HepG2 (cell line): Measurements from ENCODE around the gene TEX12. TPM values are rescaled to one million over a fixed set of nuclear protein-coding genes. Genes with fewer than 3 reads are reported as not detected.

Experiments used
- ATAC-seq: fragments of 200-7000 bp; cut with Tn5 transposase; 3 replicates; pipeline ENCODE4 v1.9.1; 2020; ENCODE audit warnings: mild to moderate bottlenecking, moderate library complexity
- BruUV-seq: library from RNA; stranded (reverse); fragments of 400-500 nt; replicated peaks from 2 replicates; lab custom pipeline; 2021; lab: Mats Ljungman, UMichigan
- CTCF ChIA-PET: fragments of 300-600 bp; formaldehyde crosslinking; extraction: SDS; loops from one replicate; lab custom pipeline; 2021; ENCODE audit warnings: low total read pairs, inconsistent platforms, low intra/inter-chr PET ratio; lab: Yijun Ruan, JAX
- POLR2A ChIA-PET: fragments of 350-600 bp; sonication (Branson Sonifier 250); formaldehyde crosslinking; loops from one replicate; lab custom pipeline; 2020; ENCODE audit warnings: antibody characterized with exemption, inconsistent platforms; lab: Yijun Ruan, JAX
- DNase-seq: peaks from one replicate; pipeline ENCODE4 v3.0.0-alpha.2; 2015; ENCODE audit warnings: low spot score
- FAIRE-seq: peaks from 3 replicates; lab custom pipeline; 2011; peaks lifted over from hg19 to GRCh38; lab: Jason Lieb, UNC
- H2AFZ ChIP-seq: one replicate; pipeline ENCODE4 v1.6.1; 2011; ENCODE audit warnings: low read length, inconsistent platforms
- H3K27ac ChIP-seq: fragments of 300-600 bp; 3 replicates; pipeline ENCODE4 v1.8.0; 2011; ENCODE audit warnings: mixed run types, mild to moderate bottlenecking, mixed read lengths, low read length, inconsistent platforms; ENCODE audit not compliant: insufficient read depth; ENCODE audit errors: extremely low read length
- H3K27me3 ChIP-seq, 2 experiments: fragments of 200-600 bp in 1 of 2; 2 replicates in 1 of 2; 3 replicates in 1 of 2; pipeline versions ENCODE4 v1.6.0 to v1.8.0; 2011; ENCODE audit warnings: low read length in 2 of 2, mild to moderate bottlenecking in 2 of 2, moderate library complexity in 2 of 2, inconsistent platforms in 1 of 2; ENCODE audit not compliant: insufficient read depth in 2 of 2, control insufficient read depth in 1 of 2
- H3K36me3 ChIP-seq, 2 experiments: fragments of 200-600 bp in 1 of 2; replicated peaks in 1 of 2; 2 replicates in 1 of 2; 3 replicates in 1 of 2; pipeline versions ENCODE4 v1.5.1 to v1.8.0; 2011; ENCODE audit warnings: low read length in 2 of 2, inconsistent platforms in 1 of 2; ENCODE audit not compliant: insufficient read depth in 2 of 2, control insufficient read depth in 1 of 2
- H3K4me1 ChIP-seq: 2 replicates; pipeline ENCODE4 v1.5.1; 2012; ENCODE audit warnings: low read length, inconsistent platforms; ENCODE audit not compliant: insufficient read depth
- H3K4me2 ChIP-seq: 2 replicates; pipeline ENCODE4 v1.6.0; 2011; ENCODE audit warnings: low read depth, low read length, inconsistent platforms
- H3K4me3 ChIP-seq, 3 experiments: fragments of 200-600 bp in 1 of 3; sonication (generic), shearing (Covaris generic) in 1 of 3; replicated peaks in 1 of 3; 2 replicates each; pipeline ENCODE4 v1.5.1; 2011 to 2016; ENCODE audit warnings: low read length in 3 of 3, inconsistent platforms in 2 of 3, low read depth in 2 of 3, mild to moderate bottlenecking in 2 of 3, control low read depth in 1 of 3, mixed read lengths in 1 of 3; ENCODE audit not compliant: insufficient read depth in 1 of 3
- H3K79me2 ChIP-seq: one replicate; pipeline ENCODE4 v1.6.1; 2011; ENCODE audit warnings: low read length, inconsistent platforms; ENCODE audit not compliant: insufficient read depth
- H3K9ac ChIP-seq: 2 replicates; pipeline ENCODE4 v1.6.0; 2011; ENCODE audit warnings: mild to moderate bottlenecking, low read depth, low read length, inconsistent platforms; ENCODE audit not compliant: insufficient read depth
- H3K9me3 ChIP-seq: 2 replicates; pipeline ENCODE4 v1.5.1; 2012; ENCODE audit warnings: mild to moderate bottlenecking, low read length
- H4K20me1 ChIP-seq: 2 replicates; pipeline ENCODE4 v1.6.0; 2011; ENCODE audit warnings: inconsistent platforms, mild to moderate bottlenecking, low read length, moderate library complexity; ENCODE audit not compliant: insufficient read depth
- GFI1 ChIP-seq: sonication (generic); formaldehyde crosslinking; IDR thresholded peaks from 2 replicates; pipeline ENCODE4 v1.5.0; 2020; ENCODE audit warnings: missing genetic modification reagents, mild to moderate bottlenecking, borderline replicate concordance
- PCBP1 ChIP-seq: fragments of 200-400 bp; formaldehyde crosslinking; IDR thresholded peaks from 2 replicates; pipeline ENCODE4 v1.6.1; 2017; ENCODE audit warnings: mild to moderate bottlenecking, low read depth, low read length, borderline replicate concordance
- SIN3A ChIP-seq: IDR thresholded peaks from 2 replicates; pipeline ENCODE4 v1.6.1; 2011; ENCODE audit warnings: low read depth, mild to moderate bottlenecking, control low read depth, low read length, borderline replicate concordance
- SRF ChIP-seq: IDR thresholded peaks from 2 replicates; pipeline ENCODE4 v1.6.1; 2011; ENCODE audit warnings: mild to moderate bottlenecking, low read depth, low read length, moderate library complexity
- TARDBP ChIP-seq: sonication (generic); formaldehyde crosslinking; IDR thresholded peaks from 2 replicates; pipeline ENCODE4 v1.8.0; 2022; ENCODE audit warnings: mild to moderate bottlenecking, missing genetic modification reagents
- ZFP1 ChIP-seq: IDR thresholded peaks from 2 replicates; pipeline ENCODE4 v1.6.1; 2016
- ZNF350 ChIP-seq: sonication (generic); formaldehyde crosslinking; IDR thresholded peaks from 2 replicates; pipeline ENCODE4 v1.4.0; 2020; ENCODE audit warnings: mild to moderate bottlenecking, low read depth, missing genetic modification reagents, borderline replicate concordance
- WGBS: methylation state at CpG from one replicate; pipeline ENCODE4 v1.1.6; 2017; ENCODE audit warnings: low lambda C conversion rate; 5-methylcytosine and 5-hydroxymethylcytosine counted together
- in situ Hi-C: cut with HindIII; loops from 2 replicates; pipeline ENCODE4 v1.10.0; 2017; ENCODE audit warnings: low pct_unique_long_range_greater_than_20kb; ENCODE audit not compliant: extremely low pct_ligation_motif_present
- intact Hi-C: fragments of 100-400 bp; cut with micrococcal nuclease; formaldehyde crosslinking; loops from one replicate; pipeline ENCODE4 v1.10.0; 2022; ENCODE audit not compliant: unreplicated experiment
- polyA plus RNA-seq, 8 experiments: library from polyadenylated mRNA; depleted of rRNA in 3 of 8; stranded (reverse) in 7 of 8; unstranded in 1 of 8; fragments of >200 nt; fragmentation: Illumina TruSeq in 4 of 8; extraction: Trizol in 4 of 8; gene quantifications; 2 replicates each; pipeline versions ENCODE4 v1.2.1 to v1.2.3, GENCODE V29; 2011 to 2016; ENCODE audit warnings: low read depth in 4 of 8, missing spikeins in 1 of 8, mixed read lengths in 1 of 8; ENCODE audit not compliant: insufficient read depth in 1 of 8
- total RNA-seq, 5 experiments: library from RNA; depleted of rRNA; stranded (reverse); fragments of >200 nt; fragmentation: Illumina TruSeq; extraction: Trizol; gene quantifications; 2 replicates each; pipeline ENCODE4 v1.2.3, GENCODE V29; 2016; ENCODE audit warnings: low read depth in 1 of 5
- TF ChIP-seq, protein P1 (sequence below): sonication (generic); formaldehyde crosslinking; IDR thresholded peaks from 2 replicates; pipeline ENCODE4 v1.8.0; 2022; ENCODE audit warnings: missing genetic modification reagents, mild to moderate bottlenecking, moderate library complexity, borderline replicate concordance
- TF ChIP-seq, protein P2 (sequence below): sonication (generic); formaldehyde crosslinking; IDR thresholded peaks from 2 replicates; pipeline ENCODE4 v1.8.0; 2022; ENCODE audit warnings: mild to moderate bottlenecking, missing genetic modification reagents; ENCODE audit not compliant: insufficient replicate concordance

TEX12 gene
- total and polyA plus RNA-seq, 2 of the 13 experiments (the other 11 are each of a cell fraction or from before 2014, with no cell fraction given), result not detected

DNA sequence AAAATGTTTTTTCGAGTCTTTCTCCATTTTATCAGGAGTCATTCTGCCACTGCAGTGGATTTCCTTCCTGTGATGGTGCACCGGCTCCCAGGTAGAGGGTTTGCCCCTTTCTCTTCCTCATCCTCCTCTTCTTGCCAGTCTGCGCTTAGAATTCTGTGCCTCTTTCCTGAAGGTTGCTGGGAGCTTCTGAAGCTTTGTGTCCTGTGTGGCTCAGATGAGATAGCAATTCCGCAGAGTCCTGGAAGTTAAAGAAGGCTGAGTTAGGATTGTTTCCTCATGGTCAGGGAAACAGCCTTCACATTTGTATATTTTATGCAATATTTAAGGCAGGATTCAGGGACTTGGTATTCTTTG is 8.4 kb downstream of the TEX12 start:
- TF ChIP-seq, protein P1, sequence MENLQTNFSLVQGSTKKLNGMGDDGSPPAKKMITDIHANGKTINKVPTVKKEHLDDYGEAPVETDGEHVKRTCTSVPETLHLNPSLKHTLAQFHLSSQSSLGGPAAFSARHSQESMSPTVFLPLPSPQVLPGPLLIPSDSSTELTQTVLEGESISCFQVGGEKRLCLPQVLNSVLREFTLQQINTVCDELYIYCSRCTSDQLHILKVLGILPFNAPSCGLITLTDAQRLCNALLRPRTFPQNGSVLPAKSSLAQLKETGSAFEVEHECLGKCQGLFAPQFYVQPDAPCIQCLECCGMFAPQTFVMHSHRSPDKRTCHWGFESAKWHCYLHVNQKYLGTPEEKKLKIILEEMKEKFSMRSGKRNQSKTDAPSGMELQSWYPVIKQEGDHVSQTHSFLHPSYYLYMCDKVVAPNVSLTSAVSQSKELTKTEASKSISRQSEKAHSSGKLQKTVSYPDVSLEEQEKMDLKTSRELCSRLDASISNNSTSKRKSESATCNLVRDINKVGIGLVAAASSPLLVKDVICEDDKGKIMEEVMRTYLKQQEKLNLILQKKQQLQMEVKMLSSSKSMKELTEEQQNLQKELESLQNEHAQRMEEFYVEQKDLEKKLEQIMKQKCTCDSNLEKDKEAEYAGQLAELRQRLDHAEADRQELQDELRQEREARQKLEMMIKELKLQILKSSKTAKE (CRISPR knock-in tag), result no peak
- TF ChIP-seq SIN3A (no peak), PCBP1 (no peak), SRF (no peak), ZFP1 (CRISPR knock-in tag) (no peak), TARDBP (no peak), GFI1 (no peak), ZNF350 (CRISPR knock-in tag) (no peak)
- TF ChIP-seq, protein P2, sequence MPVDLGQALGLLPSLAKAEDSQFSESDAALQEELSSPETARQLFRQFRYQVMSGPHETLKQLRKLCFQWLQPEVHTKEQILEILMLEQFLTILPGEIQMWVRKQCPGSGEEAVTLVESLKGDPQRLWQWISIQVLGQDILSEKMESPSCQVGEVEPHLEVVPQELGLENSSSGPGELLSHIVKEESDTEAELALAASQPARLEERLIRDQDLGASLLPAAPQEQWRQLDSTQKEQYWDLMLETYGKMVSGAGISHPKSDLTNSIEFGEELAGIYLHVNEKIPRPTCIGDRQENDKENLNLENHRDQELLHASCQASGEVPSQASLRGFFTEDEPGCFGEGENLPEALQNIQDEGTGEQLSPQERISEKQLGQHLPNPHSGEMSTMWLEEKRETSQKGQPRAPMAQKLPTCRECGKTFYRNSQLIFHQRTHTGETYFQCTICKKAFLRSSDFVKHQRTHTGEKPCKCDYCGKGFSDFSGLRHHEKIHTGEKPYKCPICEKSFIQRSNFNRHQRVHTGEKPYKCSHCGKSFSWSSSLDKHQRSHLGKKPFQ (CRISPR knock-in tag), result no peak
- no TSS peak for BruUV-seq
- intact Hi-C loops, result loop anchor here (1.0 kb wide), 1 partner anchor 62 kb away; no protein-coding TSS in a partner anchor
- Histone ChIP-seq H3K79me2 (no peaks in the 10 kb centered on the region), H3K27ac (no peak overlapping the region), H3K36me3 (no peaks in the 10 kb centered on the region), H4K20me1 (no peaks in the 10 kb centered on the region), H3K9me3 (no peaks in the 10 kb centered on the region), H3K9ac (no peak overlapping the region), H3K27me3 (no peaks in the 10 kb centered on the region; a peak in 1 of 5 replicates), H3K4me2 (peak overlapping the region; percentile 59), H3K4me3 (no peak overlapping the region), H2AFZ (no peak overlapping the region), H3K4me1 (peaks cover 13% of the 10 kb centered on the region)
- CTCF ChIA-PET, result interaction anchor here (1.9 kb wide), 1 partner anchor 62 kb away, joined by 25 read pairs; no protein-coding TSS in a partner anchor
- FAIRE-seq (no peak), DNase-seq (no peak), ATAC-seq (no peak; the same call in 1 of the 3 replicates)
- WGBS, result 11% methylated on average over 4 of the region's 4 CpGs
- POLR2A ChIA-PET, result no interaction called here
- in situ Hi-C loops, result loop anchor here (5.0 kb wide), 1 partner anchor 63 kb away; no protein-coding TSS in a partner anchor
